ENCODE results near the gene SRC.

Gene SRC

GRCh38 chr20:37345339-37346235, at the start of gene SRC:
Gene SRC (plus strand): TSS chr20:37346140. CDS start chr20:37384154, 38,014 bp downstream.
- DNase-seq, result peak; percentile 81

GRCh38 chr20:37296371-37296770, 49.6 kb upstream of the SRC start:
- peak; percentile 46 for DNase-seq

GRCh38 chr20:37297066-37297736, 48.7 kb upstream of the SRC start:
- DNase-seq, result no peak

GRCh38 chr20:37298190-37298939, 47.6 kb upstream of the SRC start:
- peak; percentile 69 for DNase-seq

GRCh38 chr20:37299718-37300528, 46.0 kb upstream of the SRC start:
- no peak for DNase-seq

- no peak for DNase-seq
Measured at GRCh38 chr20:37301120-37301519, 44.8 kb upstream of the SRC start.

GRCh38 chr20:37301558-37301957, 44.4 kb upstream of the SRC start:
- no peak for DNase-seq

- DNase-seq, result no peak
Measured at GRCh38 chr20:37302981-37303380, 43.0 kb upstream of the SRC start.

- DNase-seq, result no peak
Measured at GRCh38 chr20:37303637-37304036, 42.3 kb upstream of the SRC start.

- DNase-seq, result no peak
Measured at GRCh38 chr20:37305079-37305478, 40.9 kb upstream of the SRC start.

- no peak for DNase-seq
Measured at GRCh38 chr20:37305839-37306238, 40.1 kb upstream of the SRC start.

GRCh38 chr20:37308086-37309050, 37.6 kb upstream of the SRC start:
- DNase-seq, result no peak

- DNase-seq, result no peak
Measured at GRCh38 chr20:37309290-37309689, 36.6 kb upstream of the SRC start.

- DNase-seq, result no peak
Measured at GRCh38 chr20:37309936-37310590, 35.9 kb upstream of the SRC start.

GRCh38 chr20:37310951-37311350, 35.0 kb upstream of the SRC start:
- DNase-seq, result no peak

GRCh38 chr20:37311710-37312355, 34.1 kb upstream of the SRC start:
- no peak for DNase-seq

- no peak for DNase-seq
Measured at GRCh38 chr20:37313546-37314091, 32.3 kb upstream of the SRC start.

- no peak for DNase-seq
Measured at GRCh38 chr20:37314099-37314498, 31.8 kb upstream of the SRC start.

- DNase-seq, result no peak
Measured at GRCh38 chr20:37314617-37315016, 31.3 kb upstream of the SRC start.

- no peak for DNase-seq
Measured at GRCh38 chr20:37315021-37315451, 30.9 kb upstream of the SRC start.
